Natural killer cell treated with Interleukin-12 subunit alpha and Interleukin-12 subunit beta and Interleukin-15 and Interleukin-18, amount 100 ng/mL, for 72 hours (primary cell): ENCODE data around the gene FKBP11. TPM values are rescaled to one million over a fixed set of nuclear protein-coding genes. Genes with fewer than 3 reads are reported as not detected.
A peak's percentile ranks its signal among the peaks of the same experiment; 100 is the strongest.
"Not testable (repeated sequence)": the region's sequence is repeated elsewhere in the genome, so short reads cannot be mapped to it uniquely, and the experiment has no call there.

Experiments
- ATAC-seq, 2 donors: fragments of 150-1000 bp; cut with Tn5 transposase in 1 of 2; sonication (Bioruptor Pico), chemical (Tn5 transposase) in 1 of 2; 2 replicates each; pipeline ENCODE4 v1.10.0; 2021
- DNase-seq: peaks from one replicate; pipeline ENCODE4 v3.0.0; 2022; ENCODE audit warnings: low spot score
- H3K27ac Mint-ChIP-seq, 2 donors: 1 replicate in 1 of 2; 2 replicates in 1 of 2; pipeline ENCODE4 v1.8.0; 2022; ENCODE audit warnings: mixed read lengths in 2 of 2, mild to moderate bottlenecking in 1 of 2, moderate library complexity in 1 of 2
- H3K27me3 Mint-ChIP-seq, 2 donors: 1 replicate in 1 of 2; 2 replicates in 1 of 2; pipeline ENCODE4 v1.8.0; 2022; ENCODE audit warnings: mixed read lengths in 2 of 2
- H3K36me3 Mint-ChIP-seq: one replicate; pipeline ENCODE4 v1.8.0; 2022; ENCODE audit warnings: mixed read lengths
- H3K4me1 Mint-ChIP-seq, 2 donors: 1 replicate in 1 of 2; 2 replicates in 1 of 2; pipeline ENCODE4 v1.8.0; 2022; ENCODE audit warnings: low read depth in 2 of 2, mixed read lengths in 2 of 2, mild to moderate bottlenecking in 1 of 2
- H3K4me3 Mint-ChIP-seq: one replicate; pipeline ENCODE4 v1.8.0; 2022; ENCODE audit warnings: mixed read lengths
- H3K9me3 Mint-ChIP-seq: 2 replicates; pipeline ENCODE4 v1.8.0; 2022; ENCODE audit warnings: mixed read lengths
- total RNA-seq, 2 donors: library from RNA; stranded (reverse); gene quantifications; one replicate each; pipeline ENCODE4 v1.2.3, GENCODE V29; 2022

The FKBP11 gene
- total RNA-seq, 2 donors from 2014 or later = 101 to 112 TPM

GRCh38 chr12:48917857-48918537, 7.3 kb downstream of the FKBP11 start:
- H3K9me3 Mint-ChIP-seq = no peaks in the 10 kb centered on the region

GRCh38 chr12:48910196-48910595, 15.1 kb downstream of the FKBP11 start:
- no peak overlapping the region for H3K4me3 Mint-ChIP-seq
- H3K27me3 Mint-ChIP-seq = no peaks in the 10 kb centered on the region

More at GRCh38 chr12:48917857-48918537, 7.3 kb downstream of the FKBP11 start:
- Mint-ChIP-seq H3K4me3 (peak overlapping the region; percentile 78), H3K4me1 (peaks cover 31 to 35% of the 10 kb centered on the region in 2 donors), H3K36me3 (peaks cover 7% of the 10 kb centered on the region), H3K27me3 (no peaks in the 10 kb centered on the region), H3K27ac (peak overlapping the region; percentile 78 to 88)
- no peak for DNase-seq
- ATAC-seq = peak in 1 of 2 donors; percentile 53

GRCh38 chr12:48909698-48910097, 15.6 kb downstream of the FKBP11 start:
- H3K4me1 Mint-ChIP-seq, H3K4me3 Mint-ChIP-seq, H3K27ac Mint-ChIP-seq, H3K36me3 Mint-ChIP-seq, DNase-seq, ATAC-seq, H3K9me3 Mint-ChIP-seq, H3K27me3 Mint-ChIP-seq: not testable (repeated sequence)

More at GRCh38 chr12:48910196-48910595, 15.1 kb downstream of the FKBP11 start:
- Mint-ChIP-seq H3K4me1 (no peaks in the 10 kb centered on the region), H3K9me3 (no peaks in the 10 kb centered on the region), H3K27ac (no peak overlapping the region), H3K36me3 (no peaks in the 10 kb centered on the region)
- ATAC-seq (no peak), DNase-seq (no peak)

- no peaks in the 10 kb centered on the region for H3K9me3 Mint-ChIP-seq
- H3K4me3 Mint-ChIP-seq = no peak overlapping the region
- H3K36me3 Mint-ChIP-seq = no peaks in the 10 kb centered on the region
- H3K4me1 Mint-ChIP-seq = peaks cover 3 to 4% of the 10 kb centered on the region in 2 donors
- no peaks in the 10 kb centered on the region for H3K27me3 Mint-ChIP-seq
- ATAC-seq (no peak), DNase-seq (no peak)
- no peak overlapping the region for H3K27ac Mint-ChIP-seq
These were observed 18.0 kb downstream of the FKBP11 start for GRCh38 chr12:48907245-48907644.

- H3K4me1 Mint-ChIP-seq = peaks cover 3 to 4% of the 10 kb centered on the region in 2 donors
- no peaks in the 10 kb centered on the region for H3K36me3 Mint-ChIP-seq
- peak; percentile 85 for DNase-seq
- peak overlapping the region in 1 of 2 donors; percentile 54 for H3K27ac Mint-ChIP-seq
- H3K27me3 Mint-ChIP-seq = no peaks in the 10 kb centered on the region
- ATAC-seq = peak; percentile 95 to 96
- H3K4me3 Mint-ChIP-seq = peak overlapping the region; percentile 66
- H3K9me3 Mint-ChIP-seq = no peaks in the 10 kb centered on the region
These were observed 21.3 kb downstream of the FKBP11 start for GRCh38 chr12:48903982-48904411.

- Mint-ChIP-seq H3K36me3 (no peaks in the 10 kb centered on the region), H3K27me3 (no peaks in the 10 kb centered on the region), H3K27ac (peak overlapping the region in 1 of 2 donors; percentile 54), H3K9me3 (no peaks in the 10 kb centered on the region), H3K4me1 (peaks cover 3 to 4% of the 10 kb centered on the region in 2 donors), H3K4me3 (peak overlapping the region; percentile 66)
- ATAC-seq (no peak), DNase-seq (no peak)
These were observed 21.8 kb downstream of the FKBP11 start for GRCh38 chr12:48903363-48903981.

- DNase-seq = no peak
- Mint-ChIP-seq H3K27me3 (no peaks in the 10 kb centered on the region), H3K36me3 (no peaks in the 10 kb centered on the region), H3K4me3 (no peak overlapping the region), H3K27ac (no peak overlapping the region), H3K4me1 (peaks cover 3 to 4% of the 10 kb centered on the region in 2 donors), H3K9me3 (no peaks in the 10 kb centered on the region)
- ATAC-seq = peak; percentile 60 to 83
These were observed 24.0 kb downstream of the FKBP11 start for GRCh38 chr12:48901278-48901677.

GRCh38 chr12:48899651-48900050, 25.6 kb downstream of the FKBP11 start:
- Mint-ChIP-seq H3K27ac (no peak overlapping the region), H3K4me3 (no peak overlapping the region), H3K27me3 (no peaks in the 10 kb centered on the region), H3K36me3 (no peaks in the 10 kb centered on the region), H3K9me3 (no peaks in the 10 kb centered on the region), H3K4me1 (peaks cover 3 to 4% of the 10 kb centered on the region in 2 donors)
- no peak for ATAC-seq
- DNase-seq = no peak

GRCh38 chr12:48894271-48894670, 31.0 kb downstream of the FKBP11 start:
- Mint-ChIP-seq H3K27ac (no peak overlapping the region), H3K27me3 (peaks cover 10 to 15% of the 10 kb centered on the region in 2 donors), H3K36me3 (no peaks in the 10 kb centered on the region), H3K4me1 (peaks cover 0 to 2% of the 10 kb centered on the region in 2 donors), H3K9me3 (no peaks in the 10 kb centered on the region), H3K4me3 (no peak overlapping the region)
- ATAC-seq (no peak), DNase-seq (no peak)

GRCh38 chr12:48890657-48891418, 34.5 kb downstream of the FKBP11 start:
- peak; percentile 92 to 93 for ATAC-seq
- Mint-ChIP-seq H3K27me3 (peaks cover 10 to 15% of the 10 kb centered on the region in 2 donors), H3K27ac (no peak overlapping the region), H3K4me1 (peaks cover 0 to 2% of the 10 kb centered on the region in 2 donors), H3K9me3 (no peaks in the 10 kb centered on the region), H3K36me3 (no peaks in the 10 kb centered on the region), H3K4me3 (no peak overlapping the region)
- peak; percentile 81 for DNase-seq

GRCh38 chr12:48889679-48890078, 35.6 kb downstream of the FKBP11 start:
- Mint-ChIP-seq H3K36me3 (no peaks in the 10 kb centered on the region), H3K9me3 (no peaks in the 10 kb centered on the region), H3K27ac (no peak overlapping the region), H3K27me3 (peaks cover 10 to 15% of the 10 kb centered on the region in 2 donors), H3K4me1 (peaks cover 0 to 2% of the 10 kb centered on the region in 2 donors), H3K4me3 (no peak overlapping the region)
- DNase-seq (no peak), ATAC-seq (no peak)

- no peak for ATAC-seq
- Mint-ChIP-seq H3K36me3 (no peaks in the 10 kb centered on the region), H3K27me3 (peaks cover 22 to 25% of the 10 kb centered on the region in 2 donors)
These were observed 41.8 kb downstream of the FKBP11 start for GRCh38 chr12:48883305-48884161.

GRCh38 chr12:48882972-48883304, 42.4 kb downstream of the FKBP11 start:
- Mint-ChIP-seq H3K4me1 (no peaks in the 10 kb centered on the region), H3K36me3 (no peaks in the 10 kb centered on the region), H3K27me3 (peaks cover 22 to 25% of the 10 kb centered on the region in 2 donors), H3K9me3 (no peaks in the 10 kb centered on the region), H3K4me3 (no peak overlapping the region), H3K27ac (no peak overlapping the region)
- DNase-seq = no peak
- no peak for ATAC-seq

More at GRCh38 chr12:48883305-48884161, 41.8 kb downstream of the FKBP11 start:
- no peaks in the 10 kb centered on the region for H3K9me3 Mint-ChIP-seq
- no peak overlapping the region for H3K27ac Mint-ChIP-seq
- DNase-seq = no peak
- no peak overlapping the region for H3K4me3 Mint-ChIP-seq
- no peaks in the 10 kb centered on the region for H3K4me1 Mint-ChIP-seq
